ENCODE results near the gene SP2. TPM values are rescaled to one million over a fixed set of nuclear protein-coding genes. Genes with fewer than 3 reads are reported as not detected.

The SP2 gene
- total and polyA plus RNA-seq, 2 of the 13 experiments (the other 11 are each of a cell fraction or from before 2014, with no cell fraction given), result 1.4 to 4.8 TPM

DNA sequence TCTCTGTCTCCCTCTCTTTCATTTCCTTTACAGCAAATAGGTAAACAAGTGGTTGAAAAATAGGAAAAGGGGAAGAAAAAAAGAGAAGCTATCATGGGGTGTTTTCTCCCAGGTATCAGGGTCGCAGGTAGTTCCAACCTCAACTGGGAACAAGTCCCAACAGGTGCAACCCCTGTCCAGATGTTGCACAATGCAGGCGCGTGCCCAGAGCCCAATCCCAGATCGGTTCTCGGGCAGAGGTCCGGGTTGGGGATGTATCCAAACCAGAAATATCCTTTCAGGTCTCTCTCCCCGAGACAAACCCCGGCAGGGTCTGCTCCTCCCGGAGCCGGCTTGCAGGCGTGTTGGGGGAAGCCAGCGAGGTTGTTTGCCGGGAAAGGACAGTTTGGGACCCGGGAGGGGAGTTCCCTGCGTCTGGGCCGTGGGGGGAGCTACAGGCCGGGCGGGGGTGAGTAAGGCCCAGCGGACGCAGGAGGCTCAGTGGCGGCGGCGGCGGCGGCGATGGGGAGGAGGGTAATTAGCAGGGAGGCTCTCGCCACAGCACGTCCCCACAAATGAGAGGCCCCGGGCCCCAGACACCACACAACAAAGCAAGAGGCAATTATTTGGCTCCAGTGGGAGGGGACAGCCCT is 23.9 kb upstream of the SP2 start:
- H3K9ac ChIP-seq (ENCODE audit: insufficient read depth, low read depth, low read length), result no peak overlapping the region

DNA sequence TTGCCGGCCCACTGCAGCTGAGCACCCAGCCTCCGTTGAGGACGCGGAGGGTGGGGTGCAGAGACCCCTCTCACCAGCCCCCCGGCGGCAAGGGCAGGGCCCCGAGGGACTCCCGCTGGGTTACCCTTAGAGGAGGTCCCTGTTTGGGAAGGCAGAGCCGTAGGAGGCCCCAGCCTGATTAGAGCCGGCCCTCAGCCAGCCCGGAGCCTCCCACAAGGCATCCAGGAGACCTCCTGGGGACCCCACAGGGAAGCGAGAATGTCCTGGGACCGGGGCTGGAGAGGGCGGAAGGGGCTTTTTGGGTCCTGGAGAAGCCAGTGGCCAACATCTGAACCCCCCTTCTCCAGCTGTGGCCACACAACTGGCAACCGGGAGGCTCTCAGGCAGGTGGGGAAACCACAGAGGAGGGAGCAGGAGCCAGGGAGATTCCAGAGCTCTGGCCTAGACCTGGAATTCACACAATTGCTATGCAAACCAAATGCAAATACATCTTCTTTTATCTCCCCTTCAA is 23.3 kb upstream of the SP2 start:
- H3K4me3 ChIP-seq (replicated peaks in 1 of 3; ENCODE audit: insufficient read depth in 1 of 3, low read depth in 2 of 3, low read length in 3 of 3), result no peak overlapping the region
- 41% methylated on average over 14 of the region's 15 CpGs for WGBS (ENCODE audit: low lambda C conversion rate)
- H3K27me3 ChIP-seq (ENCODE audit: control insufficient read depth in 1 of 2, insufficient read depth in 2 of 2, low read length in 2 of 2), result peaks cover 5 to 46% of the 10 kb centered on the region in 2 experiments
- DNase-seq (ENCODE audit: low spot score) (no peak), ATAC-seq (no peak), FAIRE-seq (no peak)
- CTCF ChIA-PET (ENCODE audit: low intra/inter-chr PET ratio, low total read pairs), result no interaction called here
- no peak overlapping the region for H3K4me2 ChIP-seq (ENCODE audit: low read depth, low read length)
- intact Hi-C loops (cut with micrococcal nuclease; ENCODE audit: unreplicated experiment) (loop anchor here (5.0 kb wide), 1 partner anchor 650 kb away; no protein-coding TSS in a partner anchor), in situ Hi-C loops (cut with HindIII; ENCODE audit: extremely low pct_ligation_motif_present, low pct_unique_long_range_greater_than_20kb) (no loop called here)
- no peak overlapping the region for H2AFZ ChIP-seq (ENCODE audit: low read length)
- POLR2A ChIA-PET, result interaction anchor here (0.7 kb wide), 1 partner anchor 69 kb away, joined by 3 read pairs; the partner anchor contains the start of gene PNPO
- no peaks in the 10 kb centered on the region for H3K79me2 ChIP-seq (ENCODE audit: insufficient read depth, low read length)
- H3K9me3 ChIP-seq (ENCODE audit: low read length), result no peaks in the 10 kb centered on the region
- H4K20me1 ChIP-seq (ENCODE audit: insufficient read depth, low read length), result no peaks in the 10 kb centered on the region
- H3K36me3 ChIP-seq (replicated peaks in 1 of 2; ENCODE audit: control insufficient read depth in 1 of 2, insufficient read depth in 2 of 2, low read length in 2 of 2), result no peaks in the 10 kb centered on the region
- no TSS peak for BruUV-seq (replicated peaks)
- no peak overlapping the region for H3K27ac ChIP-seq (ENCODE audit: extremely low read length, insufficient read depth, low read length)
- H3K4me1 ChIP-seq (ENCODE audit: insufficient read depth, low read length), result peaks cover 6% of the 10 kb centered on the region
- H3K9ac ChIP-seq (ENCODE audit: insufficient read depth, low read depth, low read length), result no peak overlapping the region
- no peak for TF ChIP-seq MBNL3 (CRISPR knock-in tag; conservative IDR thresholded peaks at IDR 0.05)
- no peak for TF ChIP-seq ZNF75D (CRISPR knock-in tag; IDR thresholded peaks at IDR 0.05; ENCODE audit: borderline replicate concordance)
- TF ChIP-seq CBX2 (IDR thresholded peaks at IDR 0.05; ENCODE audit: low read depth, low read length), result no peak
- no peak for TF ChIP-seq CBX2 (CRISPR knock-in tag; IDR thresholded peaks at IDR 0.05; ENCODE audit: low read depth)
- no peak for TF ChIP-seq MTF2 (CRISPR knock-in tag; IDR thresholded peaks at IDR 0.05; ENCODE audit: borderline replicate concordance)
- TF ChIP-seq, protein P1, sequence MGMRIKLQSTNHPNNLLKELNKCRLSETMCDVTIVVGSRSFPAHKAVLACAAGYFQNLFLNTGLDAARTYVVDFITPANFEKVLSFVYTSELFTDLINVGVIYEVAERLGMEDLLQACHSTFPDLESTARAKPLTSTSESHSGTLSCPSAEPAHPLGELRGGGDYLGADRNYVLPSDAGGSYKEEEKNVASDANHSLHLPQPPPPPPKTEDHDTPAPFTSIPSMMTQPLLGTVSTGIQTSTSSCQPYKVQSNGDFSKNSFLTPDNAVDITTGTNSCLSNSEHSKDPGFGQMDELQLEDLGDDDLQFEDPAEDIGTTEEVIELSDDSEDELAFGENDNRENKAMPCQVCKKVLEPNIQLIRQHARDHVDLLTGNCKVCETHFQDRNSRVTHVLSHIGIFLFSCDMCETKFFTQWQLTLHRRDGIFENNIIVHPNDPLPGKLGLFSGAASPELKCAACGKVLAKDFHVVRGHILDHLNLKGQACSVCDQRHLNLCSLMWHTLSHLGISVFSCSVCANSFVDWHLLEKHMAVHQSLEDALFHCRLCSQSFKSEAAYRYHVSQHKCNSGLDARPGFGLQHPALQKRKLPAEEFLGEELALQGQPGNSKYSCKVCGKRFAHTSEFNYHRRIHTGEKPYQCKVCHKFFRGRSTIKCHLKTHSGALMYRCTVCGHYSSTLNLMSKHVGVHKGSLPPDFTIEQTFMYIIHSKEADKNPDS (CRISPR knock-in tag; IDR thresholded peaks at IDR 0.05), result no peak
- TF ChIP-seq U2AF2 (IDR thresholded peaks at IDR 0.05; ENCODE audit: low read depth, low read length), result no peak
- TF ChIP-seq ZNF17 (CRISPR knock-in tag; IDR thresholded peaks at IDR 0.05), result no peak
- no peak for TF ChIP-seq MZF1 (CRISPR knock-in tag; IDR thresholded peaks at IDR 0.05; ENCODE audit: borderline replicate concordance)
- TF ChIP-seq SMC3 (IDR thresholded peaks at IDR 0.05; ENCODE audit: low read length), result no peak
- TF ChIP-seq ZBTB21 (CRISPR knock-in tag; IDR thresholded peaks at IDR 0.05), result no peak
- no peak for TF ChIP-seq RFX1 (IDR thresholded peaks at IDR 0.05)
- no peak for TF ChIP-seq ETV6 (CRISPR knock-in tag; conservative IDR thresholded peaks at IDR 0.05)
- no peak for TF ChIP-seq ZNF253 (CRISPR knock-in tag; IDR thresholded peaks at IDR 0.05; ENCODE audit: borderline replicate concordance)

More for the DNA sequence above, 23.9 kb upstream of the SP2 start:
- Histone ChIP-seq H3K9me3 (ENCODE audit: low read length) (no peaks in the 10 kb centered on the region), H3K79me2 (ENCODE audit: insufficient read depth, low read length) (no peaks in the 10 kb centered on the region), H4K20me1 (ENCODE audit: insufficient read depth, low read length) (no peaks in the 10 kb centered on the region), H2AFZ (ENCODE audit: low read length) (no peak overlapping the region), H3K36me3 (replicated peaks in 1 of 2; ENCODE audit: control insufficient read depth in 1 of 2, insufficient read depth in 2 of 2, low read length in 2 of 2) (no peaks in the 10 kb centered on the region), H3K4me1 (ENCODE audit: insufficient read depth, low read length) (peaks cover 6% of the 10 kb centered on the region), H3K4me2 (ENCODE audit: low read depth, low read length) (no peak overlapping the region), H3K4me3 (replicated peaks in 1 of 3; ENCODE audit: insufficient read depth in 1 of 3, low read depth in 2 of 3, low read length in 3 of 3) (no peak overlapping the region), H3K27ac (ENCODE audit: extremely low read length, insufficient read depth, low read length) (no peak overlapping the region), H3K27me3 (ENCODE audit: control insufficient read depth in 1 of 2, insufficient read depth in 2 of 2, low read length in 2 of 2) (peaks cover 5 to 44% of the 10 kb centered on the region in 2 experiments)
- no TSS peak for BruUV-seq (replicated peaks)
- in situ Hi-C loops (cut with HindIII; ENCODE audit: extremely low pct_ligation_motif_present, low pct_unique_long_range_greater_than_20kb), result no loop called here
- no peak for ATAC-seq
- intact Hi-C loops (cut with micrococcal nuclease; ENCODE audit: unreplicated experiment), result loop anchor here (5.0 kb wide), 1 partner anchor 650 kb away; no protein-coding TSS in a partner anchor
- DNase-seq (ENCODE audit: low spot score), result no peak
- 66% methylated on average over 29 of the region's 29 CpGs for WGBS (ENCODE audit: low lambda C conversion rate)
- ChIA-PET POLR2A (interaction anchor here (0.7 kb wide), 1 partner anchor 69 kb away, joined by 3 read pairs; the partner anchor contains the start of gene PNPO), CTCF (ENCODE audit: low intra/inter-chr PET ratio, low total read pairs) (no interaction called here)
- no peak for FAIRE-seq
- no peak for TF ChIP-seq JUNB (CRISPR knock-in tag; IDR thresholded peaks at IDR 0.05; ENCODE audit: borderline replicate concordance)
- TF ChIP-seq CEBPB (IDR thresholded peaks at IDR 0.05; ENCODE audit: borderline replicate concordance, low read depth, low read length), result peak; percentile 46; the same call in 1 of the 2 replicates

All from HepG2 (cell line).